Sigmoid colon (tissue), 4 donors: ENCODE measurements around the gene CD93.

Source experiments
- CTCF ChIP-seq, 4 experiments: fragments of 450-650 bp in 3 of 4; fragments of 200-600 bp in 1 of 4; IDR thresholded peaks; one replicate each; pipeline ENCODE4 v1.5.1; 2016 to 2019; ENCODE audit warnings: antibody characterized with exemption in 4 of 4, mild to moderate bottlenecking in 3 of 4, moderate library complexity in 2 of 4
- EP300 ChIP-seq, 4 donors: sonication (generic); formaldehyde crosslinking; IDR thresholded peaks; one replicate each; pipeline ENCODE4 v1.6.1; 2017; ENCODE audit warnings: antibody characterized with exemption in 4 of 4
- POLR2A ChIP-seq, 2 donors: fragments of 450-650 bp; IDR thresholded peaks; one replicate each; pipeline ENCODE4 v1.6.1; 2016; ENCODE audit warnings: antibody characterized with exemption in 2 of 2, mild to moderate bottlenecking in 2 of 2, moderate library complexity in 2 of 2
- POLR2AphosphoS5 ChIP-seq, 4 donors: sonication (generic); formaldehyde crosslinking; IDR thresholded peaks; one replicate each; pipeline ENCODE4 v1.6.1; 2017; ENCODE audit warnings: antibody characterized with exemption in 4 of 4

GRCh38 chr20:23118144-23118543, 32.0 kb upstream of the CD93 start:
- TF ChIP-seq CTCF (IDR thresholded peaks at IDR 0.05) (no peak), POLR2A (IDR thresholded peaks at IDR 0.05) (no peak), POLR2AphosphoS5 (IDR thresholded peaks at IDR 0.05) (no peak), EP300 (IDR thresholded peaks at IDR 0.05) (no peak)
